IPS DF 6.9 (cell line): ENCODE measurements around the gene NOL8.

Source experiments
- DNase-seq: peaks from one replicate; pipeline ENCODE4 v3.0.0-alpha.2; 2013; ENCODE audit warnings: low read depth, low spot score
- H3K27ac ChIP-seq: one replicate; pipeline ENCODE4 v1.5.1; 2013; ENCODE audit warnings: low read length, control low read depth
- H3K27me3 ChIP-seq: 2 replicates; pipeline ENCODE4 v1.6.1; 2013; ENCODE audit warnings: mild to moderate bottlenecking, low read length; ENCODE audit not compliant: control insufficient read depth, insufficient read depth
- H3K36me3 ChIP-seq: 2 replicates; pipeline ENCODE4 v1.6.1; 2013; ENCODE audit warnings: low read length; ENCODE audit not compliant: control insufficient read depth, insufficient read depth
- H3K4me1 ChIP-seq: 2 replicates; pipeline ENCODE4 v1.6.1; 2013; ENCODE audit warnings: low read length; ENCODE audit not compliant: control insufficient read depth, insufficient read depth
- H3K4me3 ChIP-seq: 2 replicates; pipeline ENCODE4 v1.5.1; 2013; ENCODE audit warnings: mild to moderate bottlenecking, low read length
- H3K9me3 ChIP-seq: 2 replicates; pipeline ENCODE4 v1.6.1; 2013; ENCODE audit warnings: low read length, inconsistent platforms; ENCODE audit not compliant: control insufficient read depth, insufficient read depth
- WGBS: extraction: QIAGEN DNeasy Blood & Tissue Kit; methylation state at CpG from one replicate; pipeline ENCODE4 v1.1.7; 2013; ENCODE audit warnings: mixed read lengths, missing lambda C conversion rate; ENCODE audit not compliant: insufficient read length, insufficient coverage; 5-methylcytosine and 5-hydroxymethylcytosine counted together

The NOL8 gene

GRCh38 chr9:92325269-92325990 is at the start of gene NOL8, which contains the start of gene CENPP:
Gene NOL8, minus strand, starts transcription at chr9:92325350. Its CDS starts 1,189 bp downstream, at chr9:92324161.
Gene CENPP, plus strand, starts transcription at chr9:92325953.
- peaks cover 2% of the 10 kb centered on the region; the same call in 1 of the 2 replicates for H3K36me3 ChIP-seq
- no peak within 1 kb of the TSS for H3K27ac ChIP-seq
- no CpG with 5 or more reads among the region's 55 CpGs for WGBS

GRCh38 chr9:92373167-92373566 is 48.0 kb upstream of the NOL8 start:
- no peaks in the 10 kb centered on the region for H3K9me3 ChIP-seq
- no CpG with 5 or more reads among the region's 2 CpGs for WGBS
- no peaks in the 10 kb centered on the region for H3K4me1 ChIP-seq
- no peak overlapping the region for H3K27ac ChIP-seq
- no peak overlapping the region for H3K4me3 ChIP-seq
- DNase-seq, result no peak
- no peaks in the 10 kb centered on the region for H3K27me3 ChIP-seq
- H3K36me3 ChIP-seq, result no peaks in the 10 kb centered on the region

More at GRCh38 chr9:92325269-92325990, at the start of gene NOL8, which contains the start of gene CENPP:
- Histone ChIP-seq H3K27me3 (no peaks in the 10 kb centered on the region), H3K9me3 (no peaks in the 10 kb centered on the region), H3K4me3 (peak within 1 kb of the TSS; percentile 75), H3K4me1 (no peaks in the 10 kb centered on the region)
- DNase-seq, result peak; percentile 50

- H3K36me3 ChIP-seq, result no peaks in the 10 kb centered on the region
- no peak overlapping the region for H3K4me3 ChIP-seq
- DNase-seq, result no peak
- no peak overlapping the region for H3K27ac ChIP-seq
- no peaks in the 10 kb centered on the region for H3K4me1 ChIP-seq
- no peaks in the 10 kb centered on the region for H3K27me3 ChIP-seq
- no peaks in the 10 kb centered on the region for H3K9me3 ChIP-seq
- no CpG with 5 or more reads among the region's 2 CpGs for WGBS
Observed at GRCh38 chr9:92369075-92369474, 43.9 kb upstream of the NOL8 start.

- H3K4me3 ChIP-seq, result no peak overlapping the region
- H3K4me1 ChIP-seq, result no peaks in the 10 kb centered on the region
- no CpG with 5 or more reads among the region's 3 CpGs for whole genome bisulfite sequencing
- no peak overlapping the region for H3K27ac ChIP-seq
- no peaks in the 10 kb centered on the region for H3K36me3 ChIP-seq
- H3K27me3 ChIP-seq, result no peaks in the 10 kb centered on the region
- no peak for DNase-seq
- no peaks in the 10 kb centered on the region for H3K9me3 ChIP-seq
Observed at GRCh38 chr9:92360083-92360482, 34.9 kb upstream of the NOL8 start.

- Histone ChIP-seq H3K27me3 (no peaks in the 10 kb centered on the region), H3K9me3 (no peaks in the 10 kb centered on the region), H3K27ac (no peak overlapping the region), H3K36me3 (no peaks in the 10 kb centered on the region), H3K4me3 (no peak overlapping the region), H3K4me1 (no peaks in the 10 kb centered on the region)
- DNase-seq, result no peak
- no CpG with 5 or more reads among the region's 2 CpGs for WGBS
Observed at GRCh38 chr9:92359394-92359995, 34.3 kb upstream of the NOL8 start.

- Histone ChIP-seq H3K4me1 (no peaks in the 10 kb centered on the region), H3K36me3 (no peaks in the 10 kb centered on the region)
- WGBS, result no CpG with 5 or more reads among the region's 6 CpGs
Observed at GRCh38 chr9:92353051-92353450, 27.9 kb upstream of the NOL8 start.

GRCh38 chr9:92350740-92351133 is 25.6 kb upstream of the NOL8 start:
- H3K4me3 ChIP-seq, result no peak overlapping the region
- H3K27ac ChIP-seq, result no peak overlapping the region
- H3K27me3 ChIP-seq, result no peaks in the 10 kb centered on the region
- H3K36me3 ChIP-seq, result 0 out of 2 replicates have a peak, but pooled peaks cover 2% of the 10 kb centered on the region
- H3K9me3 ChIP-seq, result no peaks in the 10 kb centered on the region
- H3K4me1 ChIP-seq, result no peaks in the 10 kb centered on the region
- no peak for DNase-seq

More at GRCh38 chr9:92353051-92353450, 27.9 kb upstream of the NOL8 start:
- H3K27ac ChIP-seq, result no peak overlapping the region
- no peak overlapping the region for H3K4me3 ChIP-seq
- no peaks in the 10 kb centered on the region for H3K9me3 ChIP-seq
- no peaks in the 10 kb centered on the region for H3K27me3 ChIP-seq
- DNase-seq, result no peak

- Histone ChIP-seq H3K36me3 (0 out of 2 replicates have a peak, but pooled peaks cover 2% of the 10 kb centered on the region), H3K27ac (no peak overlapping the region)
Observed at GRCh38 chr9:92349771-92350739, 24.9 kb upstream of the NOL8 start.

GRCh38 chr9:92345582-92345981 is 20.4 kb upstream of the NOL8 start:
- Histone ChIP-seq H3K36me3 (0 out of 2 replicates have a peak, but pooled peaks cover 2% of the 10 kb centered on the region), H3K4me1 (no peaks in the 10 kb centered on the region), H3K4me3 (no peak overlapping the region), H3K9me3 (no peaks in the 10 kb centered on the region), H3K27me3 (no peaks in the 10 kb centered on the region), H3K27ac (no peak overlapping the region)
- DNase-seq, result no peak

More at GRCh38 chr9:92349771-92350739, 24.9 kb upstream of the NOL8 start:
- no peaks in the 10 kb centered on the region for H3K9me3 ChIP-seq
- no peak for DNase-seq
- no peaks in the 10 kb centered on the region for H3K27me3 ChIP-seq
- WGBS, result no CpG with 5 or more reads among the region's 7 CpGs
- no peak overlapping the region for H3K4me3 ChIP-seq
- H3K4me1 ChIP-seq, result no peaks in the 10 kb centered on the region

- H3K4me1 ChIP-seq, result no peaks in the 10 kb centered on the region
- no CpG with 5 or more reads among the region's 1 CpG for WGBS
- no peak overlapping the region for H3K4me3 ChIP-seq
- no peaks in the 10 kb centered on the region for H3K9me3 ChIP-seq
- DNase-seq, result no peak
- 0 out of 2 replicates have a peak, but pooled peaks cover 2% of the 10 kb centered on the region for H3K36me3 ChIP-seq
- no peaks in the 10 kb centered on the region for H3K27me3 ChIP-seq
- H3K27ac ChIP-seq, result no peak overlapping the region
Observed at GRCh38 chr9:92342825-92343488, 17.8 kb upstream of the NOL8 start.
